Jurkat, Clone E6-1 (cell line): ENCODE data around the gene KLHL5. TPM values are rescaled to one million over a fixed set of nuclear protein-coding genes. Genes with fewer than 3 reads are reported as not detected.
A peak's percentile ranks its signal among the peaks of the same experiment; 100 is the strongest.
"Not testable (repeated sequence)": the region's sequence is repeated elsewhere in the genome, so short reads cannot be mapped to it uniquely, and the experiment has no call there.

Experiments
- DNase-seq: peaks from one replicate; pipeline ENCODE4 v3.0.0-alpha.2; 2011; ENCODE audit warnings: low read depth, low spot score
- H3K4me3 ChIP-seq: 2 replicates; pipeline ENCODE4 v1.5.1; 2011; ENCODE audit warnings: mild to moderate bottlenecking, low read length, control low read depth, moderate library complexity
- polyA plus RNA-seq: library from polyadenylated mRNA; unstranded; fragments of >200 nt; gene quantifications from one replicate; pipeline ENCODE4 v1.2.1, GENCODE V29; 2012; ENCODE audit warnings: missing spikeins; ENCODE audit not compliant: insufficient read length, insufficient read depth

Gene KLHL5, protein sequence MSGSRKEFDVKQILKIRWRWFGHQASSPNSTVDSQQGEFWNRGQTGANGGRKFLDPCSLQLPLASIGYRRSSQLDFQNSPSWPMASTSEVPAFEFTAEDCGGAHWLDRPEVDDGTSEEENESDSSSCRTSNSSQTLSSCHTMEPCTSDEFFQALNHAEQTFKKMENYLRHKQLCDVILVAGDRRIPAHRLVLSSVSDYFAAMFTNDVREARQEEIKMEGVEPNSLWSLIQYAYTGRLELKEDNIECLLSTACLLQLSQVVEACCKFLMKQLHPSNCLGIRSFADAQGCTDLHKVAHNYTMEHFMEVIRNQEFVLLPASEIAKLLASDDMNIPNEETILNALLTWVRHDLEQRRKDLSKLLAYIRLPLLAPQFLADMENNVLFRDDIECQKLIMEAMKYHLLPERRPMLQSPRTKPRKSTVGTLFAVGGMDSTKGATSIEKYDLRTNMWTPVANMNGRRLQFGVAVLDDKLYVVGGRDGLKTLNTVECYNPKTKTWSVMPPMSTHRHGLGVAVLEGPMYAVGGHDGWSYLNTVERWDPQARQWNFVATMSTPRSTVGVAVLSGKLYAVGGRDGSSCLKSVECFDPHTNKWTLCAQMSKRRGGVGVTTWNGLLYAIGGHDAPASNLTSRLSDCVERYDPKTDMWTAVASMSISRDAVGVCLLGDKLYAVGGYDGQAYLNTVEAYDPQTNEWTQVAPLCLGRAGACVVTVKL
- polyA plus RNA-seq: 10.9 TPM

DNA sequence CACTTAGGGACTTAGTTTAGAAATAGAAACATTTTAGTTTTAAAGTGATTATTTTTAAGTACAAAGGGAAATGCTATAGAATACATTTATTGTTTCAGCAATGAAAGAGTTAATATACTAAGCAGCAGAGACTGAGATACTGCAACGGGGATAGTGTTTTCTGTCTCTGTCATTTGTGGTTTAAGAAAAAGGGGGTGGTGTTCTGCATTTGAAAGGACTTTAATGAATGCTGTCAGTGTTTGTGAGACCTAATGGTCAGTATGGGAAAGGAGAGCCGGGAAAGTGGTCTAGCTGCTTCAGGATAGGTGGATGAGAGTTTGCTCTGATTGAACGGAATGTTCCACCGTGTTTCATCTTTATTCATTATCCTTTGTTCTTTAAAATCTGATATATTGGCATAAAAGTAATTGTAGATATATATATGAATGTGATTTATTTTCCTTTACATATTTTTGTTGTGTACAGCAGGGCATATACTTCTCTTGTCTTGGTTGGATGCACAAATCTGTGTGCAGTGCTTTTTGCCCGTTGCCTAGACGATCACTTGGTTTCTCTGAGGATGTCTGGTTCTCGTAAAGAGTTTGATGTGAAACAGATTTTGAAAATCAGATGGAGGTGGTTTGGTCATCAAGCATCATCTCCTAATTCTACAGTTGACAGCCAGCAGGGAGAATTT is at the start of gene KLHL5:
Gene KLHL5 (plus strand): TSS at position 139 of the 676 bp plus-strand sequence. CDS start 421 bp downstream, at position 560.
- H3K4me3 ChIP-seq: no peak within 1 kb of the TSS
- no peak for DNase-seq

DNA sequence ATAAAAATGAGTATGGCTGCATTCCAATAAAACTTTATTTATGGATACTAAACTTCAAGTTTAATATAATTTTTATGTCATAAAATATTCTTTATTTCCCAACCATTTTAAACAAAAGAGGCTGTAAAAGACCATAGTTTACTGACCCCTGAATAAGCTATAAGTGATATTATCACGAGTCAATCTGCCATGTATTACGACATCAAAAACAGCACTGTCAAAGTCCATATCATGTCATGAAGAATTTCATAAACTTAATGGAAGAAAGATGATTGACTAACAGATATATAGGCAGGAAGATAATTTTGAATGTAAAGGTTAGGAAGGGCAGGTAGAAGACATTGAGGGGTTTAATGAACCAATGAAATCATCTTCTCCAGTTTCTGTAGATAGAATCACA is 48.0 kb upstream of the KLHL5 start:
- no peak for DNase-seq
- H3K4me3 ChIP-seq: no peak overlapping the region

DNA sequence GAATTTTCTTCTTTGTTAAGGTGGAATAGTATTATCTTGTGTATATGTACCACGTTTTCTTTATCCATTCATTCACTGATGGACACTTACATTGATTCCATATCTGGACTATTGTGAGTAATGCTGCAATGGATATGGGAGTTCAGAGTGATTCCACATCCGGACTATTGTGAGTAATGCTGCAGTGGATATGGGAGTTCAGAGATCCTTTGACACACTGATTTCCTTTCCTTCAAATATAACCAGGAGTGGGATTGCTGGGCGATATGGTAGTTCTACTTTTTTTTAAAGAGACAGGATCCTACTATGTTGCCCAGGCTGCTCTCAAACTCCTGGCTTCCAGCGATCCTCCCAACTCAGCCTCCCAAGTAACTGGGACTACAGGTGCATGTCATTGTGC is 41.9 kb upstream of the KLHL5 start:
- no peak overlapping the region for H3K4me3 ChIP-seq
- DNase-seq: no peak

DNA sequence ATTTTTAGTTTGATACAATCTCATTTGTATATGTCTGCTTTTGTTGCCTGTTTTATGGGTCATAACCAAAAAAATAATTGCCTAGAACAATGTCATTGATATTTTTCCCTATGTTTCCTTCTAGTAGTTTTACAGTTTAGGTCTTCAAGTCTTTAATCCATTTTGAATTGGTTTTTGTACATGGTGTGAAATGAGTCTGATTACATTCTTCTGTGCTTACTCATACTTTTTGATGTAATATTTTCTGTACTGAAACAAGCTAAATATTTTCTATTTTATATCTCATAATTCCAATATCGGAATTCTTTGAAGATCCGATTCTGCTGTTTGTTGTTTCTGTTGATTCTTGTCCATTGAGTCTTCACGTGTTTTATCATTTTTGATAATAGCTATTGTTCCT is 40.4 kb upstream of the KLHL5 start:
- DNase-seq: no peak
- no peak overlapping the region for H3K4me3 ChIP-seq

DNA sequence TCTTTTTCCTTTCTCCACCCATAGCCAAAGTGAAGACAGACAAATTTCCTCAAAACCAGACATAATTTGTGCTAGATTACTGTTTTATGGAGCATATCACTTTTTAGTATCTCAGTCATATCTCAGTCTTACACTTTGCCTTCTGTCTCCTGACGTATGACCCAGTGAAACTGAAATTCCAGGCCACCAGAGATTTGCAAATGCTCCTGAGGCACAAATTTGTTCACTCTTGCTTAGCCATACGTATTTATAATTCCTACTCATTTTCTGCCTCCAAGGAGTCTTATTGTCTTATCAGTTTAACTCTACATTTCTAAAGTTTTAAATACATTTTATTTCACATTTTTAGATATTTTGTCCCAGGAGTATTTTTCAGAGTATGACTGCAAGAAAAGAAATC is 39.8 kb upstream of the KLHL5 start:
- no peak for DNase-seq
- H3K4me3 ChIP-seq: no peak overlapping the region

DNA sequence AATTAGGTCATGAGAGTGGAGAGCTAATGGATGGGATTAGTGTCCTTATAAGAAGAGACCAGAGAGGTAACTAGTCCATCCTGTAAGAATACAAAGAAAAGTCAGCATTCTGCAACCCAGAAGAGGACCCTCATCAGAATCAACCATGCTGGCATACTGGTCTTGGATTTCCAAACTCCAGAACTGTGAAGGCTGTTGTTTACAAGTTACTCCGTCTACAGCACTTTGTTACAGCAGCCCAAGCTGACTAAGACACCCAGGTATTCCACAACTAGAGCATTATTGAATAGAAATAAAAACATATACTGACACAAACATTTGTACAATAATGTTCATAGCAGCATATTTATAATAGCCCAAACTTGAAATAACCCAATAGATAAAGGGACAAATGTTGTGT is 39.0 kb upstream of the KLHL5 start:
- DNase-seq: no peak

DNA sequence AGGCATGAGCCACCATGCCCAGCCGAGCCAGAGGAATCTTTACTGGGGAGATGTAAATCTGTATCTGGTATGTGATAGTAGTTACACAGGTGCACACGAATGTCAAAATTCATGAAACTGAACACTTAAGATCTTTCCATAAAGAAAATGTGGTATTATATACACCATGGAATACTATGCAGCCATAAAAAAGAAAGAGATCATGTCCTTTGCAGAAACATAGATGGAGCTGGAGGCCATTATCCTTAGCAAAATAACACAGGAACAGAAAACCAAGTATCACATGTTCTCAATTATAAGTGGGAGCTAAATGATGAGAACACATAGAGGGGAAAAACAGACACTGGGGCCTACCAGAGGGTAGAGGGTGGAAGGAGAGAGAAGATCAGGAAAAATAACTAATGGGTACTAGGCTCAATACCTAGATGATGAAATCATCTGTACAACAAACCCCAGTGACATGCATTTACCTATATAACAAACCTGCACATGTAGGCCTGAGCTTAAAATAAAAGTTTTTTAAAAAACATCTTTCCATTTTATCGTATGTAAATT is 37.6 kb upstream of the KLHL5 start:
- DNase-seq: no peak
- H3K4me3 ChIP-seq: no peak overlapping the region

More for the DNA sequence above, 39.0 kb upstream of the KLHL5 start:
- H3K4me3 ChIP-seq: no peak overlapping the region

DNA sequence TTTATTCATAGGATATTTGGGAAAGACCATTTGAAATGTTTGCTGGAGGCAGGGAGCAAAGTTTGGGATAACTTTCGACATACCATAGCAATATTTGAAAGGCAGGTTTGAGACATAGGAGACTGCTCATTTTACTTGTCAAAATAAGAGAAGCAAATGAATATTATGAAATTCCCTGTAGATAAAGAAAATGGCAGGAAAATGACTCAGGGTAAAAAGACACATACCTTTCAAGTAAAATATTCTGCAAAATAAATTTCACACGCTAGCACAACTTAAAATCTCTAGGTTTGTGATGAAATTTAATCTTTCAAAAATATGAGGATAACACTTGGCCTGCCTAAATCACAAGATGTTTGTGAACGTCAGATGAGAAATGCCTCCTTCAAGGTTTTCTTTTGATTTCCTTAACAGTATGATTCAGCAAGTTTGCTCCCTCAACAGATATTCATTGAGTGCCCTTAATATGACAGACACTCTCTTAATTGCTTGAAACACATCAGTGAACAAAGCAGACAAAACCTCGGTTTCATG is 36.4 kb upstream of the KLHL5 start:
- no peak for DNase-seq
- no peak overlapping the region for H3K4me3 ChIP-seq

DNA sequence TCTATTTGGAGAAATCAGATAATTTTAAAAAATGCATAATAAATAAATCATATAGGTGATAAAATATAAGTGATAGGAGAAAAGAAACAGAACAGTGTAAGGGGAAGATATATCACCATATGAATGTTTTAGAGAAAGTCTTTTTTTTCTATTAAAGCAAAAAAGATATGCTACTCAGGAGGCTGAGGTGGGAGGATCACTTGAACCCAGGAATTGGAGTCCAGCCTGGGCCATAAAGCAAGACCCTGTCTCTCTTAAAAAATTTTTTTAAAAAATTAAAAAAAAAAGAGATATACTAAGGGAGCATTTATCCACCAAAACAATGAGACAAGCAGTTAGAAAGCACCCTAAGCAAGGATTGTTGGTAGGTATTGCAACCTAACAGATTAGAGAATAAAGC is 35.9 kb upstream of the KLHL5 start:
- DNase-seq: no peak
- no peak overlapping the region for H3K4me3 ChIP-seq

DNA sequence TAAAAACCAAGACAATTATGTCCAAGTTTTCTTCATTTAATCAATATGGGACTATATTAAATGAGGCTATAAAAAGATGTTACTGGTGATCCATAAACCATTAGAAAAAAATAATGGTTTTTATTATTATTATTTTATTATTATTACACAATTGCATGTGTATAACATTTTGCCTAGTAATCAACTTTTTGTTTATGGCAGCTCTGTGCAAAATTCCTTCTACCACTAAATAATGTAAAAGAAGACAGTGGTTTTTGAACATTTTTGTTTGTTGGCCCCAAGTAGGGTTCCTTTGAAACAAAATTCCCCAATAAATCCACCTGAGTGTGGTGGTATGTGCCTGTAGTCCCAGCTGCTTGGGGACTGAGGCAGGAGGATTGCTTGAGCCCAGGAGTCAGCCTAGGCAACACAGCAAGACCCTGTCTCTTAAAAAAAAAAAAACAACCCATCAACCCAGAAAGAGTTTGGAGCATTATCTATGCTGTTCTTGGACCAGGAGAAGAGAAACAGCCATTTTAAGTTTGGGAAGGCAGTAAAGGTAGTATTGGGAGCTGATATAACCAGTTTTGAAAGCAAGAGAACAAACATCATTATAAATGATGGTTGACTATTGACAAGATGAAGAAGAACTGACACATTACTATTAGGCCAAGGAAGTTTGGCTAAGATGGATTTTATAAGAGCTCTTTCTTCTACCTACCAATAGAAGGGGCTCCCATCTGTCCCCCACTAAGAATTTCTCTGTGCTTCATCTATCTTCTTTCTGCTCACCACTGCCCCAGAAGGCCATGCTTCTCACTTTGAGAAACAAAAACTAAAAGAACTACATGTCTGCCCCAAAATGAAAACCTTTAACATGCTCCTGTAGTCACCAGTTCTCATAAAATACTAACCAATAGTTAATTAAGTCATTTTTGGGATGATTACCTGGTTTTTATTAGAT is 32.0 kb upstream of the KLHL5 start:
- no peak for DNase-seq
- H3K4me3 ChIP-seq: no peak overlapping the region

DNA sequence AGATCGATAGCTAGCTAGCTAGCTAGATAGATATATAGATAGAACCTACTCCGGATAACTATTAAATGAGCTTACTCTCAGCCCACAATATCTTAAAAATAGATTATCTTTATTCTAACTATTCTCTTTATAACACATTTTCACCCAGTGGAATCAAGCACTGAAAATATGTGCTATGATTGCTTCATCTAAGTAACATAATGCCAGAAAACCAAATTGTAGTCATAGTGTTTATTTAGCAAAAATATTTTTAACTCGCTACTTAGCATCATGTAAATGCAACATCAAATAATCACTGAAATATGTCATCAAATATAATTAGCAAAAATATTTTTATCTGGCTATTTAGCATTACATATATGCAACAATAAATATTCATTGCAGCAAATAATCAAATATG is 31.3 kb upstream of the KLHL5 start:
- H3K4me3 ChIP-seq: no peak overlapping the region
- no peak for DNase-seq

DNA sequence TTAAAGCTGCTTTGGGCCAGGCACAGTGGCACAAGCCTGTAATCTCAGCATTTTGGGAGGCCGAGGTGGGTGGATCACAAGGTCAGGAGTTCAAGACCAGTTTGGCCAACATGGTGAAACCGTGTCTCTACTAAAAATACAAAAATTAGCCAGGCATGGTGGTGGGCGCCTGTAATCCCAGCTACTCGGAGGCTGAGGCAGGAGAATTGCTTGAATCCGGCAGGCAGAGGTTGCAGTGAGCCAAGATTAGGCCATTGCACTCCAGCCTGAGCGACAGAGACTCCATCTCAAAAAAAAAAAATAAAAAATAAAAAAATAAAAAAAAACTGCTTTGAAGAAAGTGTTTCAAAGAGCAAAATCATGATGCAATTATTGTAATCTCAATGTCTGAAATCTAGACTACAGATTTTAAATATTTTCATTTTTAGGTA is 30.4 kb upstream of the KLHL5 start:
- H3K4me3 ChIP-seq, DNase-seq: not testable (repeated sequence)

DNA sequence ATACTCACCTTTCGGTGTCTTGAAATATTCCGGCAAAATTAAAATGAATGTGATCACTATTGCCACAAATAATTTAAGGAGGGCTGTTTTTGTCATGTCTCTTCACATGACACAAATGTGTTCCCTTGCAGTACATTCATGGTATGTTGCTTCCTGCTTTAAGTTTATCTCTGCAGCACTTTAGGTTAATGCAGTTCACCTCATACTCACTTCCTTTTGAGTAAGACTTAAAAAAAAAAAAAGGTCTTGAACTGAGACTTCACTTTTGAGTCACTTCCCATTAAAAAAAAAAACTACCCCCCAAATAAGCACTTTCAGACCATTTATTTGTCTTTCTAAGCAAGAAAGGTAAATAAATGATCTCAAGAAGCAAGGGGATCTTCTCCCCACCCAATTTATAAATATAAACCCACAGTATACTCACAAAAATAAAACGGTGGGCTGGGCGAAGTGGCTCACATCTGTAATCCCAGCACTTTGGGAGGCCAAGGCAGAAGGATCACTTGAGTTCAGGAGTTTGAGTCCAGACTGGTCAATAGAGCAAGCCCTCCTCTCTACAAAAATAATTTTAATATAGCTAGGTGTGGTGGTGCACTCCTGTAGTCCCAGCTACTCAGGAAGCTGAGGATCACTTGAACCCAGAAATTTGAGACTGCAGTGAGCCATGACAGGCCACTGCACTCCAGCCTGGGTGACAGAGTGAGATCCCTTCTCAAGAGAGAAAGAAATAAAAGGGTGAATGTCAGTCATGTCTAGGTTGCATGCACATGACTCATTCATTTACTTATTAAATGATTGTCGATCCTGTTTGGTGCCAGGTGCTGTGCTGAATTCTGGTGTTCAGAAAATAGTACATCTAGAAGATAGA is 29.6 kb upstream of the KLHL5 start, which contains the start of gene TMEM156:
Gene TMEM156 (minus strand): TSS at position 192 of the 868 bp plus-strand sequence. CDS start 96 bp downstream, at position 96.
- no peak within 1 kb of the TSS for H3K4me3 ChIP-seq
- peak; percentile 76 for DNase-seq

DNA sequence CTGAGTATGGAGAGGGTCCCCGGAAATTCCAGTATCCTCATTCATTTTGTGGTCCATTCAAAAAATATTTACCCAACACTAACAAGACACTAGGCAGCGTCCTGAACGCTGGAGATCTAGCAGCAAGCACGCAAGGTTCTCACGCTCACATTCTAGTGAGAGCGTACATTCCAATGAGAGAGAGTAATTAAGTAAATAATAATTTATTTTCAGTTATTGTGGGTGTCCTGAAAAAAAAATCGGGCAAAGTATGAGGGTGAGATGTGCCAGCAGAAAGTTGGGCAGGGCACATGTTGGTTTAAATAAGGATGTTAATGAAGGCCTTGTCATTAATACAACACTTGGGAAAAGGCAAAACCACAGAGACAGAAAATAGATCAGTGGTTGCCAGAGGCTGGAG is 25.9 kb upstream of the KLHL5 start:
- H3K4me3 ChIP-seq: no peak overlapping the region
- DNase-seq: no peak

DNA sequence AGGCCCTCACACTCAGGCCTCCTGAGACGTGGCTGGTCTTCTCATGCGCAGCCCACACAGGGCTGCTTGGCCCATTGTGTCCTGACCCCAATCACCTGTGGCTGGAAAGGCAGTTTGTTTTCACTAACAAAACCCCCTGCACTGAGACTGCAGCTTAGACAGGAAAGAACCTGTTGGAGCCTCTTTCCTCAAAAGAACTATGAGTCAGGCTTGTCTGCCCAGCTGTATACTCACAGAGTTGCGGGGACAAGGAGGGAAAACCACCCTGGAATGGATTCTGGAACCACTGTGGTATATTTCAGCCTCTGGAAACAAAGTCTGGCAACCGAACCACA is 24.6 kb upstream of the KLHL5 start:
- no peak overlapping the region for H3K4me3 ChIP-seq
- DNase-seq: no peak

DNA sequence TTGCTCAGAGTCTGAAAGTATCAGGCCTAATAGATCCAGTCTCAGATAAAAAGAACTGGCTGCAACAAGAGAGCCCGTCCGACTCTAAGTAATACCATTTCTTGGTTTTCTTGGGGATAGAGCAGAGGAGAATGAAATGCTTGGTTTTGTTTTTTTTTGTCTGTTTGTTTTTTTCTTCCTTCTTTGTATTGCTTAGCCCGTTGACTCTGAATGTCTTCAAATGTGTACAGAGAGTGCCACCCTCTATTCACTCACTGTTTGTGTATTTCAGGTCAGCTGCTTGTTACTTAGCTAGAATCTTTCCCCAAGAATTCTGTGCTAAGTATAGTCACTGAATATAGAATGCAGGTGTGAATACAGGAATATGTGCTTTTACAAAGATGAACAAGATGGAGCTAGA is 24.1 kb upstream of the KLHL5 start:
- no peak for DNase-seq
- H3K4me3 ChIP-seq: no peak overlapping the region

DNA sequence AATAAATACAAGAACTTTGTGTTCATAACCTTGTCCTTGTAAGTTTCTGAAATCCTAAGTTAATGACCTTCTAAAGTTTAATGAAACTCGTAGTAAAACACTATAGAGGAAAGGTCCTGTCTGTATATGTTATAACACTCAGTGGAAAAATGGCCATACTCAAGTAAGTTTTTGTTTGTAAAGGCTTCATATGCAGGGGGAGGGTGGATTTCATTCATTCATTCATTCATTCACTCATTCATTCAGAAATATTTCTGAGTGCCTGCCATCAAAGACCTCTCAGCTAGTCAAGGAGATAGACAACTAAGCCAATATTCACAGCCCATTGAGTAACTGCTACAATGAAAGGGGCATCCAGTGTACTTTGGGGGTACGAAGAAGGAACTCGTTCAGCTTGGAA is 22.9 kb upstream of the KLHL5 start:
- no peak for DNase-seq
- H3K4me3 ChIP-seq: no peak overlapping the region

DNA sequence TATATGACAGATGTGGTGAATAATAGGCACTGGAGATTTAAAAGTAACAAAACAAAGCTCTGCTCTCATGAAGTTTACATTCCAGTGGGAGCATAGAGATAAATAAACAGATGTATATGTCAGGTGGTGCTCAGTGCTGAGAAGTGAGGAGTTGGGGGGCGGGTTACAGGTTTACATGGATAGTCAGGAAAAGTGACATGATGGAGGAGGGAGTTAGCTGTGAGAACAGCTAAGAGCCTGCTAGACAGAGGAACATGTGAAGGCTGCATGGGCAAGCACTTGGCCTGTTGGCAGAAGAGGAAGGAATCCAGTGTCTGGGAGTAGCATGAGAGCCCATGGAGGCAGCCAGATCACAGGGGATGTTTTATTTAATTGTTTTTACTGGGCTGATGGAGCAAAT is 19.7 kb upstream of the KLHL5 start:
- DNase-seq: no peak
- H3K4me3 ChIP-seq: no peak overlapping the region
